A172 (cell line): ENCODE data around the gene RPL15. TPM values are rescaled to one million over a fixed set of nuclear protein-coding genes. Genes with fewer than 3 reads are reported as not detected.

Source experiments
- DNase-seq: peaks from one replicate; pipeline ENCODE4 v3.0.0-alpha.2; 2015; ENCODE audit warnings: low spot score
- total RNA-seq: library from RNA; depleted of rRNA; stranded (reverse); fragments of >200 nt; shearing (Covaris generic); gene quantifications from 2 replicates; pipeline ENCODE4 v1.2.3, GENCODE V29; 2014; rRNA removed

Gene RPL15
- total RNA-seq, 1 experiment from 2014 or later, result 1,056 TPM

- no peak for DNase-seq
These were observed 44.1 kb downstream of the RPL15 start for GRCh38 chr3:23961066-23961465.

- no peak for DNase-seq
These were observed 45.0 kb downstream of the RPL15 start for GRCh38 chr3:23961913-23962312.

GRCh38 chr3:23964537-23965235 is 47.8 kb downstream of the RPL15 start:
- no peak for DNase-seq

- no peak for DNase-seq
These were observed 49.4 kb downstream of the RPL15 start for GRCh38 chr3:23966328-23966727.

GRCh38 chr3:23968463-23969184 is 51.7 kb downstream of the RPL15 start:
- DNase-seq, result no peak

GRCh38 chr3:23969393-23969792 is 52.5 kb downstream of the RPL15 start:
- no peak for DNase-seq

Other genes starting within 250 kb of the RPL15 start
- gene UBE2E1, start 111.2 kb upstream of the RPL15 start, total RNA-seq, result 66.4 and 91.7 TPM in 2 replicates
- gene NKIRAS1, start 142 bp upstream of the RPL15 start, total RNA-seq, result 29.4 and 39.4 TPM in 2 replicates
- 27.6 and 35.2 TPM in 2 replicates for gene NR1D2, start 28.2 kb downstream of the RPL15 start, total RNA-seq